Measurements from ENCODE around the gene HES1.

The HES1 gene

DNA sequence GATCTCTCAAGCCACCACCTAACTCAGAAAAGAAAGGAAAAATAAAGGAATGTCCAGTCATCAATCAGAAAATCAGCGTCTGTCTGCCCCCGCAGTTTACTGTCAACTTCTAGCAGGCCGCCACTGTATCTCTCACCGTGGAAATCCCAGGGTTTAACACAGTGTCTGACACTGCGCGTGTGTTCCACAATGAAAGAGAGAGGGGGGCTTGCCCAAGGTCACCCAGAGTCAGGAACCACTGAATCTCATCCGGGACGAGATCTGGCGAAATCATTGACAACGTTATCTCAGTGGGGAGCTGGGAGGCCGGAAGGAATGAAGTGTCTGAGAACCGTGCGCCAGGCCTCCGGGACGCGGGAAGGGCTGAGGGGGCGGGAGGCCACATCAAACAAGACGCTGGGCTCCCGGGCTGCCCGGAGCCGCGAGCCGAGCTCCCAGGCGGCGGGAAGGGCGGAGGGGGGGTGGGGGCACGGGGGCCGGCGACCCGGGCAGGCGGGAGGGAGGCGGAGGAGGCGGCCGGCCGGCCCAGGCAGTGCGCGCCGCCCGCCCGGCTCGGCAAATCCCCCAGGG, 2.2 kb upstream of the HES1 start:
- TF ChIP-seq, protein P1, sequence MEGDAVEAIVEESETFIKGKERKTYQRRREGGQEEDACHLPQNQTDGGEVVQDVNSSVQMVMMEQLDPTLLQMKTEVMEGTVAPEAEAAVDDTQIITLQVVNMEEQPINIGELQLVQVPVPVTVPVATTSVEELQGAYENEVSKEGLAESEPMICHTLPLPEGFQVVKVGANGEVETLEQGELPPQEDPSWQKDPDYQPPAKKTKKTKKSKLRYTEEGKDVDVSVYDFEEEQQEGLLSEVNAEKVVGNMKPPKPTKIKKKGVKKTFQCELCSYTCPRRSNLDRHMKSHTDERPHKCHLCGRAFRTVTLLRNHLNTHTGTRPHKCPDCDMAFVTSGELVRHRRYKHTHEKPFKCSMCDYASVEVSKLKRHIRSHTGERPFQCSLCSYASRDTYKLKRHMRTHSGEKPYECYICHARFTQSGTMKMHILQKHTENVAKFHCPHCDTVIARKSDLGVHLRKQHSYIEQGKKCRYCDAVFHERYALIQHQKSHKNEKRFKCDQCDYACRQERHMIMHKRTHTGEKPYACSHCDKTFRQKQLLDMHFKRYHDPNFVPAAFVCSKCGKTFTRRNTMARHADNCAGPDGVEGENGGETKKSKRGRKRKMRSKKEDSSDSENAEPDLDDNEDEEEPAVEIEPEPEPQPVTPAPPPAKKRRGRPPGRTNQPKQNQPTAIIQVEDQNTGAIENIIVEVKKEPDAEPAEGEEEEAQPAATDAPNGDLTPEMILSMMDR (IDR thresholded peaks at IDR 0.05): no peak

DNA sequence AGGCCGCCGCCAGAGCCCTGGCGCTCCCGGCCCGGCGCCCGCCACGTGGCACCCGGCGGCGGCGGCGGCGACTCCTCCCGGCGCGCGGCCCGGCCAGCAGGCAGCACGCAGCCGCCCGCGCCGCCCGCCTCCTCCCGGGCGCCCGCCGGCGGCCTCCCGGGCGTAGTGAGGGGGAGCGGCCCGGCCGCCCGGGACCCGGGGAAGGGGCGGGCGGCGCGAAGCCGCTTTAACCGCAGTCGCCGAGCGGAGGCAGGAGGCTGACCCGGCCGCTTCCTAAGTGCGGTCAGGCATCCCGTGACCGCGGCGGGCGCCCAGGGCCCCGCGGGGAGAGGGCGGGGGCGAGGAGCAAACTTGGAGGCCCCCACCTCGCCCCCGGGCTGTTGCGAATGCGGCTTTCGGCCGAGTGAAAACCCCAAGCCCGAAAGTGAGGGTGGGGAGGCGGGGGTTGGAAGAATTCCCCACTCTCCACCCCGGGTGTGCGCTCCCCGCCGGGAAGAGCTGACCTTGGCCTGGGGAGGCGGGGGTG, 1.7 kb upstream of the HES1 start:
- TF ChIP-seq, protein P1 (IDR thresholded peaks at IDR 0.05): no peak

DNA sequence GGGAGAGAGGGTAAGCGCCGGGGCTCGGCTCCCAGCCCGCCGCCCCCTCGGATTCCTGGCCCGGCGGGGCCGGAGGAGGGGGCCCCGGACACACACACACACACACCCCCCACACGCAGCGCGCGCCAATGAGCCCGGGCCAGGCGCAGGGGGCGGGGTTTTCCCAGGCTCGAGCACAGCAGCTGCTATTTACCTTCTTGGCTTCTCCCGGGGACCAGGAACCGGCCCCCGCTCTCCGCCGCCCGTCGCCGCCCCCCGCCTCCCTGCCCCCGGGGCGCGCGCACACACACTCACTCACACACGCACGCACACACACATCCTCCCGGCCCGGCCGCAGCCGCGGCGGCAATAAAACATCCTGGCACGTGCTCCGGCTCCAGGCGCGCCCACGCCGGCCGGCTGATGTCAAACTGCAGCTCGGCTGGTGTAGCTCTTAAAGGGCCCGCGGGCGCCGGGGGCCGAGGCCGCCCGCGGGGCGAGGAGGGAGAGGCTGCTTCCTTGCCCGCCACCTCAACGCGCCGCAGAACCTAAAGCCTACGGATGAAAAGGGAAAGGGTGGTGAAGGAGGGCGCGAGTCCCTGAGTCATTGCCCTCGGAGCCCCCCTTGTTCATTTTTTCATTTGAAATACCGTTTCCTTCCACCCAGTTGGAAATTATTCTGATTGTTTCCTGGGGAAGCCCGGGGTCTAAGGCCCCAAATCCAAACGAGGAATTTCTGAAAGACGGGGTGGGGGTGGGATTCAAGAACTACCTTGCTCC, 1.0 kb upstream of the HES1 start:
- TF ChIP-seq, protein P1 (IDR thresholded peaks at IDR 0.05): no peak

DNA sequence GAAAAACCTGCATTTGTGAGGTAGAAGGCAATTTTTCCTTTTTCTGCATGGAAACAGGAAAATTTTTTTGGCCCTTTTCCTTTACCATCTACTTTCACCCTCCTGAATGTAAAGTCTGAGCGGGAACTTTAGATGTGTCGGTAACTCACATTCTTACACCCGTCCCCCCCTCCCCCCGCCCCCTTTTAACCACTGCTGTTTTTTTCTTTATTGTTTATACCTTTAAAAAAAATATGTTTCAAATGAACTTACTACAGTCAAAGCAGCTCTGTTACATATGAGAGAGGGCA, 487 bp upstream of the HES1 start:
- TF ChIP-seq, protein P1 (IDR thresholded peaks at IDR 0.05): no peak

DNA sequence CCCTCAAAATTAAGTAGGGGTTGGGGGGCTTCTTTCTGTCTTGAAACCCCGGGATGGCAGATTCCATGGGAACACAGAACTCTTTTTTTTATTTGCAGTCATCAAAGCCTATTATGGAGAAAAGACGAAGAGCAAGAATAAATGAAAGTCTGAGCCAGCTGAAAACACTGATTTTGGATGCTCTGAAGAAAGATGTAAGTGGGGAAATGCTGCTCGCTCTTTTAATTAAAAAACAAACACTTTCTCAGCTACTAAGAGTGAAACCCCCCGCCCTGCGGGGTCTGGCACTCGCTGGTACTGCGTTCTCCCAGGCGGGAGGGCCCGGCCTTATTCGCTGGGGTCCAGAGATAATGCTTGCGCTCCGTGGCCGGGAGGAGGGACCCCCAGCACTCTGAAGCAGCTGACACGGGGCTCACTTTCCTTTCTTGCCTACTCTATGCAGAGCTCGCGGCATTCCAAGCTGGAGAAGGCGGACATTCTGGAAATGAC, 615 bp downstream of the HES1 start:
- TF ChIP-seq, protein P1 (IDR thresholded peaks at IDR 0.05): no peak

DNA sequence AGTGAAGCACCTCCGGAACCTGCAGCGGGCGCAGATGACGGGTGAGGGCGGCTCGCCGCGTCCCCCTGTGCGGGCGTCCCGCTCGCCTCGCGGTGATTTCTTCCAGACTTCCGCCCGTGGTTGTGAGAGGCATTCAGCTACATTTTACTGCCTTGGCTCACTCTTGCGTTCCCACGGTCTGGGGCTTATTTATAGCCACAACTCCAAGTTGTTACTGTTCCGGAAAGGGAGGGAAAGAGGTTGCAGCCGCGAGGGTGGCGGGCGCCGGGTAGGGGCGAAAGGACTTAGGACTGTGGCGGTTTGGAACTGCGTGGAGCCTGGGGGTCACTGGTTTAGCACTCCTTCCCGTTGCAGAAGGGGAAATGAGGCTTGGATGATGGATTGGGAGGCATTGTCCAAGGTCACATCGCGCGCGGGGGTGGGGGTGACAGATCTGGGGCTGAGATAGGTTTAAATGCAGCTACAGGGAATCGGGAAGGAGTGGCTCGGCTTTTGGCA, 1.1 kb downstream of the HES1 start:
- TF ChIP-seq, protein P1 (IDR thresholded peaks at IDR 0.05): no peak

DNA sequence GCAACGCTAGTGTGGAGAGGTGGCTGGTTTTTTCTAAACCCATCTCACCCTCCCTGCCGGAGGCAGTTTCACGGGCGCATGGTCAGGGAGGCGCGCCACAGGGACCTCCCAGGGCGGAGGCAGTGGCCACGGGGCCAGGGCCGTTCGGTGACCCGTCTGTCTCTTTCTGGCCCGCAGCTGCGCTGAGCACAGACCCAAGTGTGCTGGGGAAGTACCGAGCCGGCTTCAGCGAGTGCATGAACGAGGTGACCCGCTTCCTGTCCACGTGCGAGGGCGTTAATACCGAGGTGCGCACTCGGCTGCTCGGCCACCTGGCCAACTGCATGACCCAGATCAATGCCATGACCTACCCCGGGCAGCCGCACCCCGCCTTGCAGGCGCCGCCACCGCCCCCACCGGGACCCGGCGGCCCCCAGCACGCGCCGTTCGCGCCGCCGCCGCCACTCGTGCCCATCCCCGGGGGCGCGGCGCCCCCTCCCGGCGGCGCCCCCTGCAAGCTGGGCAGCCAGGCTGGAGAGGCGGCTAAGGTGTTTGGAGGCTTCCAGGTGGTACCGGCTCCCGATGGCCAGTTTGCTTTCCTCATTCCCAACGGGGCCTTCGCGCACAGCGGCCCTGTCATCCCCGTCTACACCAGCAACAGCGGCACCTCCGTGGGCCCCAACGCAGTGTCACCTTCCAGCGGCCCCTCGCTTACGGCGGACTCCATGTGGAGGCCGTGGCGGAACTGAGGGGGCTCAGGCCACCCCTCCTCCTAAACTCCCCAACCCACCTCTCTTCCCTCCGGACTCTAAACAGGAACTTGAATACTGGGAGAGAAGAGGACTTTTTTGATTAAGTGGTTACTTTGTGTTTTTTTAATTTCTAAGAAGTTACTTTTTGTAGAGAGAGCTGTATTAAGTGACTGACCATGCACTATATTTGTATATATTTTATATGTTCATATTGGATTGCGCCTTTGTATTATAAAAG, 1.8 kb downstream of the HES1 start:
- TF ChIP-seq, protein P1 (IDR thresholded peaks at IDR 0.05): peak; percentile 83
